Uterus (tissue), 2 donors: ENCODE data around the gene DPEP1.
"Not testable (repeated sequence)": the region's sequence is repeated elsewhere in the genome, so short reads cannot be mapped to it uniquely, and the experiment has no call there.

Experiments
- CTCF ChIP-seq, 4 experiments: fragments of 200-600 bp in 2 of 4; fragments of 450-650 bp in 2 of 4; sonication (generic) in 2 of 4; IDR thresholded peaks; one replicate each; pipeline ENCODE4 v1.5.1; 2016 to 2019; ENCODE audit warnings: antibody characterized with exemption in 4 of 4, mild to moderate bottlenecking in 2 of 4, moderate library complexity in 1 of 4
- POLR2A ChIP-seq, 2 donors: fragments of 450-650 bp; IDR thresholded peaks; one replicate each; pipeline ENCODE4 v1.6.1; 2016; ENCODE audit warnings: antibody characterized with exemption in 2 of 2, mild to moderate bottlenecking in 1 of 2, moderate library complexity in 1 of 2

DNA sequence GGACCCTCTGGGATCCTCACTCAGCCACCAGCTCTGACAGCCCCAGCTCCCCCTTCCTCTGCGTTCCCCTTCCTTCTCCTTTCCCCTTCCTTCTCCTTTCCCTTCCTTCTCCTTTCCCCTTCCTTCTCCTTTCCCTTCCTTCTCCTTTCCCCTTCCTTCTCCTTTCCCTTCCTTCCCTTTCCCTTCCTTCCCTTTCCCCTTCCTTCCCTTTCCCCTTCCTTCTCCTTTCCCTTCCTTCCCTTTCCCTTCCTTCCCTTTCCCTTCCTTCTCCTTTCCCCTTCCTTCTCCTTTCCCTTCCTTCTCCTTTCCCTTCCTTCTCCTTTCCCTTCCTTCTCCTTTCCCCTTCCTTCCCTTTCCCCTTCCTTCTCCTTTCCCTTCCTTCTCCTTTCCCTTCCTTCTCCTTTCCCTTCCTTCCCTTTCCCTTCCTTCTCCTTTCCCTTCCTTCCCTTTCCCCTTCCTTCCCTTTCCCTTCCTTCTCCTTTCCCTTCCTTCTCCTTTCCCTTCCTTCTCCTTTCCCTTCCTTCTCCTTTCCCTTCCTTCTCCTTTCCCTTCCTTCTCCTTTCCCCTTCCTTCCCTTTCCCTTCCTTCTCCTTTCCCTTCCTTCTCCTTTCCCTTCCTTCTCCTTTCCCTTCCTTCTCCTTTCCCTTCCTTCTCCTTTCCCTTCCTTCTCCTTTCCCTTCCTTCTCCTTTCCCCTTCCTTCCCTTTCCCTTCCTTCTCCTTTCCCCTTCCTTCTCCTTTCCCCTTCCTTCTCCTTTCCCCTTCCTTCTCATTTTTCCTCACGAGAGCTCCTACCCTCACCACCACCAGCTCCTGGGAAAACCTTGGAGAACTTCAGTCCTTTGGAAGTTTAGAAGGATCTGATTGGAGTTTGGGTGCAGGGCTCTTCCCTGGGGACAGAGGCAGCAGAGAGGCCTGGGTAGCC is 21.3 kb downstream of the DPEP1 start:
- TF ChIP-seq CTCF, POLR2A (IDR thresholded peaks at IDR 0.05): not testable (repeated sequence)
